ENCODE measurements around the gene SUGP2.

DNA sequence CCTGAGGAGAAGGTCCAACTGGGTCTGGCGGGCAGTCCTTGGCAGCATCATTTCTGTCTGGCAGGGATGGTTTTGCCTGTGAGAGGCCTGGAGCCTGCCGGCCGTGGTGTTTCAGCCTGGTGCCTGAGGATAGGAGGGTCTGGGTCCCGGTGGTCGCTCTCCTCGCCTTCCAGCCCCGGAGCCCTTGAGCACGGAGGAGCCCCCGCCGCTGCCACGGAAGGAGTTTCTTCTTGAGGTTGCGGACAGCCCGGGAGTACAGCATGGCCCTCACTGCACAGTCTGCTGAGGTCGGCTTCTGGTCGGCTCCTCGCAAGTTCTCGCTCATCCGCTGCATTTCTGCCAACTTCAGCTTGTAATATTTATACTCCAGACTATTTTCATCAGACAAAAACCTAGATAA is 23.4 kb downstream of the SUGP2 start:
- TF ChIP-seq, protein P1, sequence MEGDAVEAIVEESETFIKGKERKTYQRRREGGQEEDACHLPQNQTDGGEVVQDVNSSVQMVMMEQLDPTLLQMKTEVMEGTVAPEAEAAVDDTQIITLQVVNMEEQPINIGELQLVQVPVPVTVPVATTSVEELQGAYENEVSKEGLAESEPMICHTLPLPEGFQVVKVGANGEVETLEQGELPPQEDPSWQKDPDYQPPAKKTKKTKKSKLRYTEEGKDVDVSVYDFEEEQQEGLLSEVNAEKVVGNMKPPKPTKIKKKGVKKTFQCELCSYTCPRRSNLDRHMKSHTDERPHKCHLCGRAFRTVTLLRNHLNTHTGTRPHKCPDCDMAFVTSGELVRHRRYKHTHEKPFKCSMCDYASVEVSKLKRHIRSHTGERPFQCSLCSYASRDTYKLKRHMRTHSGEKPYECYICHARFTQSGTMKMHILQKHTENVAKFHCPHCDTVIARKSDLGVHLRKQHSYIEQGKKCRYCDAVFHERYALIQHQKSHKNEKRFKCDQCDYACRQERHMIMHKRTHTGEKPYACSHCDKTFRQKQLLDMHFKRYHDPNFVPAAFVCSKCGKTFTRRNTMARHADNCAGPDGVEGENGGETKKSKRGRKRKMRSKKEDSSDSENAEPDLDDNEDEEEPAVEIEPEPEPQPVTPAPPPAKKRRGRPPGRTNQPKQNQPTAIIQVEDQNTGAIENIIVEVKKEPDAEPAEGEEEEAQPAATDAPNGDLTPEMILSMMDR (IDR thresholded peaks at IDR 0.05): no peak
- TF ChIP-seq POLR2A (IDR thresholded peaks at IDR 0.05): no peak
